Left ventricle myocardium inferior (tissue), 1 donor: Measurements from ENCODE around the gene PDS5B. TPM values are rescaled to one million over a fixed set of nuclear protein-coding genes. Genes with fewer than 3 reads are reported as not detected.

Experiments used
- DNase-seq: peaks from one replicate; pipeline ENCODE4 v3.0.0-alpha.2; 2020
- H3K27ac ChIP-seq: fragments of 200-600 bp; replicated peaks from 2 replicates; pipeline ENCODE4 v1.8.0; 2021
- H3K27me3 ChIP-seq: fragments of 200-600 bp; 2 replicates; pipeline ENCODE4 v1.8.0; 2021; ENCODE audit warnings: low read depth
- H3K36me3 ChIP-seq: fragments of 200-600 bp; 2 replicates; pipeline ENCODE4 v1.8.0; 2021
- H3K4me1 ChIP-seq: fragments of 200-600 bp; 2 replicates; pipeline ENCODE4 v1.8.0; 2021
- H3K4me3 ChIP-seq: fragments of 200-600 bp; 2 replicates; pipeline ENCODE4 v1.8.0; 2021; ENCODE audit warnings: mild to moderate bottlenecking, moderate library complexity
- H3K9me3 ChIP-seq: fragments of 200-600 bp; replicated peaks from 2 replicates; pipeline ENCODE4 v1.8.0; 2021
- CTCF ChIP-seq: fragments of 200-600 bp; IDR thresholded peaks from 2 replicates; pipeline ENCODE4 v1.8.0; 2021; ENCODE audit warnings: antibody characterized with exemption, mild to moderate bottlenecking, borderline replicate concordance
- intact Hi-C: fragments of 100-400 bp; cut with micrococcal nuclease; formaldehyde crosslinking; loops from one replicate; pipeline ENCODE4 v1.11.0; 2022
- total RNA-seq: library from RNA; stranded (reverse); fragmentation: NEBNext Ultra II Directional; extraction: Animal tissue kit (Norgen Biotek cat#: 25700); gene quantifications from one replicate; pipeline ENCODE4 v1.2.1, GENCODE V29; 2021
- donor health status: DM: no; HTN: yes; CAD: no; lungs with severe emphysema.

PDS5B gene
- total RNA-seq, 1 donor from 2014 or later: 20.4 TPM

DNA sequence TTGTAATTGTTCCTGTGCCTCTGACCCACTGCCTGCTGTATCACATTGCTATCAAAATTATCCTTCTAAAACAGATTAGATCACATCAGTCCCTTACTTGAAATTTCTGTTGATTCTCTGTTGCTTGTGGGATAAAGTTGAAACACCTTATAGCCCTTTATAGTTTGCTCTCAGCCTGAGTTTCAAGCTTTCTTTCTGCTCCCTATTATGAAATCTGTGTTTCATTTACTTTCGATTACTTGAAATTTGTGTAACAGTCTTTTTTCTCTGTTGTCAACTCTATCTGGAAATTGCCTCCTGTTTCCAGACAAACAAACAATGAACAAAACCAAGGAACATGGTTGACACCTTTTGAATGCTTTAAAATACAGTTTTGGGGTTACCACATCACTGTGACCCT lies 167.9 kb downstream of the PDS5B start:
- intact Hi-C loops: no loop called here
- TF ChIP-seq CTCF: no peak

DNA sequence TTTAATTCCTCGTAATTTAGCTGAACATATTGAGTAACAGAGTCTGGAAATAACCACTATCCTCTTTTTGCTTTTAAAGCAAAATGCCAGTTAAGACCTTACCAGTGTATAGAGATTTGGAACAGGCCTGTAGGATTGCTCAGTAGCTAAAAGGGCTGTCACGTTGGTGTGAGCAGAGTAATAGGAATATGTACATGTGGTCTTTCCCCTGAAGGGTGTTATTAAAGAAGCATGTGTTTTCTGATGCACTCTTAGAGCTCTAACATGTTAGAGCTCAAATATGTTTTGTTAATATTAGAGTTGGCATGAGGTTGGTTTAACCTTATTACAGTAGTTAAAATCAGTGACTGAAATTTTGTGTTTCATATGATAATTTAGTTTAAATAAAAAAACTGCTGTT lies 172.9 kb downstream of the PDS5B start:
- peaks cover 3% of the 10 kb centered on the region for H3K9me3 ChIP-seq
- H3K4me1 ChIP-seq: no peaks in the 10 kb centered on the region
- no peak overlapping the region for H3K4me3 ChIP-seq
- no peak for TF ChIP-seq CTCF
- DNase-seq: no peak
- H3K36me3 ChIP-seq: peaks cover 49% of the 10 kb centered on the region
- intact Hi-C loops: no loop called here
- no peak overlapping the region for H3K27ac ChIP-seq
- no peaks in the 10 kb centered on the region for H3K27me3 ChIP-seq

More for the DNA sequence above, 167.9 kb downstream of the PDS5B start:
- Histone ChIP-seq H3K9me3 (no peaks in the 10 kb centered on the region), H3K27me3 (no peaks in the 10 kb centered on the region), H3K36me3 (peaks cover 37% of the 10 kb centered on the region), H3K4me1 (no peaks in the 10 kb centered on the region), H3K4me3 (no peak overlapping the region), H3K27ac (no peak overlapping the region)
- DNase-seq: no peak

DNA sequence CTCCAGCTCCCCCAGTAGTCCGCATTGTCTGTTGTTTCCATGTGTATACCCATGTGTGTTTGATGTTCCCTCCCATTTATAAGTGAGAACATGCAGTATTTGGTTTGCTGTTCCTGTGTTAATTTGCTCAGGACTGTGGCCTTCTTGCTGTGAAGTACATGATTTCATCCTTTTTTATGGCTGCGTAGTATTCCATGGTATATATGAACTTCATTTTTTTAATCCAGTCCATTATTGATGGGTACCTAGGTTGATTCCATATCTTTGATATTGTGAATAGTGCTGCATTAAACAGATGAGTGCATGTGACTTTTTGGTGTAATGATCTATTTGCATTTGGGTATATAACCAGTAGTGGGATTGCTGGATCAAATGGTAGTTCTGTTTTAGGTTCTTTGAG lies 175.2 kb downstream of the PDS5B start:
- no peaks in the 10 kb centered on the region for H3K27me3 ChIP-seq
- intact Hi-C loops: no loop called here
- H3K27ac ChIP-seq: no peak overlapping the region
- peaks cover 59% of the 10 kb centered on the region for H3K36me3 ChIP-seq
- H3K4me3 ChIP-seq: no peak overlapping the region
- TF ChIP-seq CTCF: no peak
- DNase-seq: no peak
- no peaks in the 10 kb centered on the region for H3K4me1 ChIP-seq
- H3K9me3 ChIP-seq: peaks cover 3% of the 10 kb centered on the region

DNA sequence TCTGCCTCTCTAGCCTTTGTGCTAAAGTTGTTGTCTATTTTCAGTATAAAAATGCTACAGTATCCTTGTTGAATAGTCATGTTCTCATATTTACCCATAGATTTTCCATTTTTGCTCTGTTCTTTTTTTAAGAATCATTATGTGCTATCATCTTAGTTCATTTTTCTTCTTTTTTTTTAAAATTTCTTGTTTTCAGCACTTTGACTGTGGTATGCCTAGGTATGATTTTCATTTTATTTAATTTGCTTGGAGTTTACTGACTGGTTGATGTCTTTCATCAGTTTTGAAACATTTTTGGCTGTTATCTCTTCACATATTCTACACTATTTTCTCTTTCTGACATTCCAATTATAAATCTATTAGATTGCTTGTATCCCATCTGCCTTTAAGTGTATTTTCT lies 192.9 kb downstream of the PDS5B start:
- H3K4me3 ChIP-seq: no peak overlapping the region
- H3K27ac ChIP-seq: no peak overlapping the region
- no peaks in the 10 kb centered on the region for H3K4me1 ChIP-seq
- no peaks in the 10 kb centered on the region for H3K27me3 ChIP-seq
- no peak for DNase-seq
- peaks cover 5% of the 10 kb centered on the region for H3K9me3 ChIP-seq
- intact Hi-C loops: no loop called here
- H3K36me3 ChIP-seq: peaks cover 19% of the 10 kb centered on the region
- no peak for TF ChIP-seq CTCF

- peaks cover 18% of the 10 kb centered on the region for H3K36me3 ChIP-seq
- no peak overlapping the region for H3K27ac ChIP-seq
- no peak for DNase-seq
- H3K4me3 ChIP-seq: no peak overlapping the region
- TF ChIP-seq CTCF: no peak
- H3K4me1 ChIP-seq: no peaks in the 10 kb centered on the region
- peaks cover 5% of the 10 kb centered on the region for H3K9me3 ChIP-seq
- intact Hi-C loops: no loop called here
- no peaks in the 10 kb centered on the region for H3K27me3 ChIP-seq
Observed at GRCh38 chr13:32781906-32782305, 195.7 kb downstream of the PDS5B start.

DNA sequence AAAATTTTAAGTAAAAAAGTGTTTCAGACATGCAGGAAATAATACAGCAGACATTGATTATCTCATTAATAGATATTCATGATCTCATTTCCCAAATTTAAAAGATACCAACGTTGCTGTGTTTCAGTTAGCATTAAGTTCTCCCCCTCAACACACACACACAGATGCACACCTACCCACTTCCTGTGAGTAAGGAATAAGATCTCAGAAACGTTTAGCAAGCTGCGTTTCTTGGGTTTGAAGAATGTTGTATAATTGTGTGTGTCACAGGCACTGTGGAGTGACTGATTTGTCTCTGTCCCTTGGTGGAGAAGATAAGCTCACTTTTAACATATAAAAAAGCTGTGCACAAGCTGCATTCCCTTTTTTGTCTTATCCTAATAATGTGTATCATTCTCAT lies 196.8 kb downstream of the PDS5B start:
- H3K4me3 ChIP-seq: no peak overlapping the region
- no peaks in the 10 kb centered on the region for H3K4me1 ChIP-seq
- TF ChIP-seq CTCF: no peak
- peaks cover 18% of the 10 kb centered on the region for H3K36me3 ChIP-seq
- peaks cover 5% of the 10 kb centered on the region for H3K9me3 ChIP-seq
- no peak overlapping the region for H3K27ac ChIP-seq
- DNase-seq: no peak
- no peaks in the 10 kb centered on the region for H3K27me3 ChIP-seq
- intact Hi-C loops: no loop called here
